ENCODE data around the gene ODF2.
"Not testable (repeated sequence)": the region's sequence is repeated elsewhere in the genome, so short reads cannot be mapped to it uniquely, and the experiment has no call there.

- TF ChIP-seq CTCF, POLR2A (IDR thresholded peaks at IDR 0.05): not testable (repeated sequence)
Measured at GRCh38 chr9:128505906-128506305, 50.1 kb downstream of the ODF2 start.

Measured in heart left ventricle (tissue), 13 donors.